Rectal smooth muscle tissue (tissue), 1 donor: ENCODE data around the gene KLHDC8A.
"Not testable (repeated sequence)": the region's sequence is repeated elsewhere in the genome, so short reads cannot be mapped to it uniquely, and the experiment has no call there.

Experiments
- H3K27ac ChIP-seq: one replicate; pipeline ENCODE4 v1.7.0; 2013; ENCODE audit warnings: low read depth, low read length, inconsistent platforms
- H3K27me3 ChIP-seq: one replicate; pipeline ENCODE4 v1.7.0; 2013; ENCODE audit warnings: low read length; ENCODE audit not compliant: control insufficient read depth, insufficient read depth
- H3K36me3 ChIP-seq: one replicate; pipeline ENCODE4 v1.7.0; 2013; ENCODE audit warnings: low read length; ENCODE audit not compliant: control insufficient read depth, insufficient read depth
- H3K4me1 ChIP-seq: one replicate; pipeline ENCODE4 v1.7.0; 2013; ENCODE audit warnings: low read length; ENCODE audit not compliant: control insufficient read depth, insufficient read depth
- H3K4me3 ChIP-seq: one replicate; pipeline ENCODE4 v1.7.0; 2013; ENCODE audit warnings: low read length
- H3K9ac ChIP-seq: one replicate; pipeline ENCODE4 v1.7.0; 2013; ENCODE audit warnings: low read length

KLHDC8A gene

DNA sequence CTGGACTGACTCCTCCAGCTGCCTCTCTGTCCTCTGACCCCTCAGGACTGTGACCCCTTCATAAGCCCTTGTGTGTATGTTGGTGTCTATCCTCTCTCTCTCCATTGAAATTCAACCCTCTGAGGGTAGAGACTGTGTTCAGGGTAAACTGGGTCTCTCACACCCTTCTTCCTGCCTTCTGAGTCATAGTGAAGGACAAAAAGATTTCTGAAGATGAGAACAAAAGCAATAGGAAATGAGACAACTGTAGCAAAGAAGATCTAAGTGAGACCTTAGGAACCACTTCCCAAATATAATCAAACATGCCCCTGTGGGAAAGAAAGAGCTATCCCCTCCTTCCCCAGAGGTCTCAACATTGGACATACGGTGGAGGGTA lies 52.0 kb downstream of the KLHDC8A start:
- H3K36me3 ChIP-seq = peaks cover 32% of the 10 kb centered on the region
- no peak overlapping the region for H3K27ac ChIP-seq
- H3K27me3 ChIP-seq = no peaks in the 10 kb centered on the region

GRCh38 chr1:205304046-205304694 lies 52.6 kb downstream of the KLHDC8A start:
- Histone ChIP-seq H3K4me1 (peaks cover 4% of the 10 kb centered on the region), H3K4me3 (no peak overlapping the region), H3K27ac (no peak overlapping the region), H3K36me3 (peaks cover 32% of the 10 kb centered on the region), H3K27me3 (no peaks in the 10 kb centered on the region), H3K9ac (no peak overlapping the region)

More for the DNA sequence above, 52.0 kb downstream of the KLHDC8A start:
- no peak overlapping the region for H3K9ac ChIP-seq
- peaks cover 4% of the 10 kb centered on the region for H3K4me1 ChIP-seq
- no peak overlapping the region for H3K4me3 ChIP-seq

DNA sequence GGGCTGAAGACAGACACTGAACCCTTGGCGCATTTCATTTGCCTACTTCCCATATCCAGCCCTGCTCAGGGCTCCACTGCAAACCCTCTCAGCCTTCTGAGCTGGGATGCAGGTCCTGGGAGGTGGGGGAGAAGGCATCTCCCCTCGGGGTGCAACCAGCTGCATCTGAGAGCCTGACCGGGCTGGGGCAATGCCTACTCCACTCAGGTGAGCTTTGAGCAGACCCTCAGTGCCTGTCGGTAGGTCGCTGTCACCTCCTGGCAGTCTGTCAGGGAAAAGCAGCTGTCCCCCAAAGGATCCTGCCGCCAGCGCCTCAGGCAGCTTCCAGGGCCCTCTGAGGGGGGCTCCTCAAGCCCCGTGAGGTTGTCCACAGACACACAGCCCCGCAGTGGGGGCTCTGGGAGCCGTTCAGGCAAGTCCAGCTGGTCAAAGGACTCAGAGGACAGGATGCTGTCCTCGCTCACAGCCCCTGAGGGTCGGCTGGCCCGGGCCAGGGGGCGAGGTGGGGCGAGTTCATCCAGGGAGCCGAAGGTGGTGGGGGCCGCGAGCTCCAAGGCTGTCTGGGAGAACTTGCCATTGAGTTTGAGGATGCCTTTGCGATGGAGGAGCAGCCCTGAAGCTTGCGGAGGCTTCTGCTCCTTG lies 53.4 kb downstream of the KLHDC8A start:
- Histone ChIP-seq H3K36me3 (peaks cover 32% of the 10 kb centered on the region), H3K4me1 (peaks cover 4% of the 10 kb centered on the region), H3K9ac (no peak overlapping the region), H3K4me3 (no peak overlapping the region), H3K27me3 (no peaks in the 10 kb centered on the region), H3K27ac (no peak overlapping the region)

- peaks cover 4% of the 10 kb centered on the region for H3K4me1 ChIP-seq
- H3K9ac ChIP-seq = no peak overlapping the region
- H3K36me3 ChIP-seq = peaks cover 23% of the 10 kb centered on the region
- no peaks in the 10 kb centered on the region for H3K27me3 ChIP-seq
- H3K27ac ChIP-seq = no peak overlapping the region
- H3K4me3 ChIP-seq = no peak overlapping the region
These were observed 54.7 kb downstream of the KLHDC8A start for GRCh38 chr1:205301842-205302588.

- Histone ChIP-seq H3K4me3 (no peak overlapping the region), H3K27me3 (no peaks in the 10 kb centered on the region), H3K4me1 (peaks cover 4% of the 10 kb centered on the region), H3K9ac (no peak overlapping the region), H3K27ac (no peak overlapping the region), H3K36me3 (peaks cover 23% of the 10 kb centered on the region)
These were observed 55.4 kb downstream of the KLHDC8A start for GRCh38 chr1:205301205-205301821.

GRCh38 chr1:205300149-205300548 lies 56.6 kb downstream of the KLHDC8A start:
- H3K27me3 ChIP-seq = no peaks in the 10 kb centered on the region
- H3K36me3 ChIP-seq = peaks cover 19% of the 10 kb centered on the region
- no peak overlapping the region for H3K27ac ChIP-seq
- no peak overlapping the region for H3K9ac ChIP-seq
- H3K4me1 ChIP-seq = peaks cover 4% of the 10 kb centered on the region
- no peak overlapping the region for H3K4me3 ChIP-seq

GRCh38 chr1:205298191-205298994 lies 58.3 kb downstream of the KLHDC8A start:
- Histone ChIP-seq H3K9ac (no peak overlapping the region), H3K4me3 (no peak overlapping the region), H3K27me3 (no peaks in the 10 kb centered on the region), H3K36me3 (peaks cover 6% of the 10 kb centered on the region), H3K4me1 (peaks cover 11% of the 10 kb centered on the region), H3K27ac (no peak overlapping the region)

DNA sequence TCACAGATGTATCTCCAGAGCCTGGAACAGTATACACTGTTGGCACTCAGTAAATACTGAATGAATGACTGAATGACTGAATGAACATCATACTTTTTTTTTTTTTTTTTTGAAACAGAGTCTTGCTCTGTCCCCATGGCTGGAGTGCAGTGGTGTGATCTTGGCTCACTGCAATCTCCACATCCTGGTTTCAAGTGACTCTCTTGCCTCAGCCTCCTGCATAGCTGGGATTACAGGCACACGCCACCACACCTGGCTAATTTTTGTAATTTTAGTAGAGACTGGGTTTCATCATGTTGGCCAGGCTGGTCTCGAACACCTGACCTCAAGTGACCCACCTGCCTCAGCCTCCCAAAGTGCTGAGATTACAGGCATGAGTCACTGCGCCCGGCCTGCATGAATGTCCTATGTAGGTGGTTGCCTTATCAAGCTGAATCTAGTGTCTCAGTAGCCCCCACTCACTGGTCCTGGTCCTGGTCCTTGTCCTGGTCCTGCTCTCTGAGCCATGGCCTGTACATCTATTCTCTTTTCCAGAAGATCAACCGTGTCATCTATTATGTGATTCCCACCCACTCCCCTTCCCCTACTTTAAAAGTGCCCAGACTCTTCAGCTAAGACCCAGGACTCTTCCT lies 59.1 kb downstream of the KLHDC8A start:
- H3K36me3 ChIP-seq, H3K27me3 ChIP-seq, H3K4me3 ChIP-seq, H3K27ac ChIP-seq, H3K9ac ChIP-seq: not testable (repeated sequence)
- peaks cover 11% of the 10 kb centered on the region for H3K4me1 ChIP-seq

DNA sequence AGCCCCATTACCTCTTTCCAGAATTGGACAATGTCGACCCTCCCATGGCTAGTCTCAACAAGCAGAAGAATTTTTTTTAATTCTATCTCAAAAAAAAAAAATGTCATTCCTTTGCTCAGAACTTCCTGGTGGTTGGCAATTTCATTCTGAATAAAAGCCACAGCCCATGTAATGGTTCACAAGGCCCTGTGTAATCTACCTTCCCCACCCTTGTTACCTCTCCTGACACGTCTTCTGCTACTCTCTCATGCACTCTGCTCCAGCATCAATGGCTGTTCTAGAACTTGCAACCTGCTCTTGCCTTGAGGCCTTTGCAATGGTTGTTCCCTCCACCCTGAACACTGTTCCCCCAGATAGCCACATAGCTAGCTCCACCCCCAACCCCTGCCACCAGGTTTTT lies 60.6 kb downstream of the KLHDC8A start:
- H3K4me3 ChIP-seq = no peak overlapping the region
- peaks cover 7% of the 10 kb centered on the region for H3K4me1 ChIP-seq
- no peaks in the 10 kb centered on the region for H3K36me3 ChIP-seq
- no peaks in the 10 kb centered on the region for H3K27me3 ChIP-seq
- no peak overlapping the region for H3K27ac ChIP-seq
- H3K9ac ChIP-seq = no peak overlapping the region

DNA sequence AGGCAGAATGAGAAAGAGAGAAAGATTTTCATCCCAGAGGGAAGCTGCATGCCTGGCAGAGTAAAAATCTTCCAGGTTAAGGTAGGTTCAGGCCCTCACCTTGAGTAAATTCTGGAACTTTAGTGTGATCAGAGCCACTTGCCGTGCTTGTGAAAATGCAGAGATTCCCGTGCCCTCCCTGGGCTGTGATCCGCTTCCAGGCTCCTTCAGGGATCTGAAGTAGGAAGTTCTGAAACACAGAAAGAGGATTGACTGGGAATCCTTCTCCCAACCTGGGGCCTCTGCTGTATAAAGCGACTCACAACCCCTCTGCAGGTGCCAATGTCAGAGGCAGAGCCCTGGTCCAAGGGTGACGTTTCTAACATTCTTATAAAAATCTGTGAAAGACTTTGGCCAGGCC lies 61.8 kb downstream of the KLHDC8A start:
- Histone ChIP-seq H3K9ac (no peak overlapping the region), H3K36me3 (no peaks in the 10 kb centered on the region), H3K27me3 (no peaks in the 10 kb centered on the region), H3K4me3 (no peak overlapping the region), H3K4me1 (peaks cover 7% of the 10 kb centered on the region), H3K27ac (no peak overlapping the region)

- no peak overlapping the region for H3K27ac ChIP-seq
- H3K4me3 ChIP-seq = no peak overlapping the region
- H3K27me3 ChIP-seq = no peaks in the 10 kb centered on the region
- no peak overlapping the region for H3K9ac ChIP-seq
- peaks cover 7% of the 10 kb centered on the region for H3K4me1 ChIP-seq
- H3K36me3 ChIP-seq = no peaks in the 10 kb centered on the region
These were observed 62.4 kb downstream of the KLHDC8A start for GRCh38 chr1:205294175-205294917.
